ENCODE data around the gene DAGLB. TPM values are rescaled to one million over a fixed set of nuclear protein-coding genes. Genes with fewer than 3 reads are reported as not detected.

The DAGLB gene
- total and polyA plus RNA-seq, 2 of the 8 experiments (the other 6 are each of a cell fraction or from before 2014, with no cell fraction given), result 27.0 to 39.6 TPM

DNA sequence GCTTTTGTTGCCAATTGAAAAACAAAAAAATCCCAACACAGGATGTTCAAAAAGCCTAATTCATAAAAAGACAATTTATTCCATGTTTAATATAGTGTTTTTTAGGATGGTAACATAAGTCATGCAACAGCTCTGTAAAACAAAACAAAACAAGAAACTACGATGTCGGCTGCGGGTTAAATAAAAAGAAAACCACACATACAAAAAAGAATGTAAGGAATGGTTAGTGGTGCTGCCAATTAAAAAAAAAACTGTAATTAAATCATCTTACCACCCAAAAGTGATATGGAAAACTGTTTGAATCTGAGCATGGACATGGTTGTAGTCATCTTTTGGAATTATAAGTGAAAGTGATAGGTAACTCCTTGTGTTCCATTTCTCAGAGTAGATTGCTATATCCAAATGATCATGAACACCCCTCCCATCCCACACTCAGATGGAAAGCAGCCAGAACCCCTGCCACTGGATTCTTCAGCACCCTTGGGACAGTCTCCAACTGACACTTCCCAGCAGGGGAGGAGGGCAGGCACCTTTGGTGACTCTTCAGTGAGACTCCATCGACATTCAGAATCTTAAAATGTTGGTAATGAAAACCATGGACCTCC is 14.3 kb upstream of the DAGLB start:
- no peak overlapping the region for H4K8ac ChIP-seq (ENCODE audit: extremely low read depth, insufficient read depth, low read length)
- CTCF ChIA-PET (ENCODE audit: partially characterized antibody), result interaction anchor here (0.7 to 1.2 kb wide), 2 partner anchors 12 to 112 kb away, joined by 3 read pairs; no protein-coding TSS in a partner anchor
- DNase-seq (ENCODE audit: low read depth in 1 of 2, low spot score in 2 of 2) (no peak), FAIRE-seq (no peak)
- no peak overlapping the region for H2AK5ac ChIP-seq (ENCODE audit: low read depth, low read length)
- no peak for TF ChIP-seq ZNF274 (IDR thresholded peaks at IDR 0.05; ENCODE audit: borderline replicate concordance, extremely low read depth, low read length)
- TF ChIP-seq CHD1 (IDR thresholded peaks at IDR 0.05; ENCODE audit: low read depth, low read length), result no peak
- TF ChIP-seq SRF (IDR thresholded peaks at IDR 0.05; ENCODE audit: low read depth, low read length), result no peak
- no peak for TF ChIP-seq HDAC6 (IDR thresholded peaks at IDR 0.05; ENCODE audit: low read depth, low read length)
- H3K79me2 ChIP-seq (ENCODE audit: control insufficient read depth in 1 of 2, insufficient read depth in 2 of 2, low read length in 2 of 2), result no peaks in the 10 kb centered on the region
- no peak overlapping the region for H3K9ac ChIP-seq (replicated peaks in 1 of 4; ENCODE audit: extremely low read depth in 1 of 4, low read depth in 3 of 4, low read length in 3 of 4)
- no peak overlapping the region for H2BK5ac ChIP-seq (ENCODE audit: low read depth, low read length)
- no peak overlapping the region for H3K18ac ChIP-seq (ENCODE audit: extremely low read depth, low read length)
- H2BK15ac ChIP-seq (ENCODE audit: low read length), result no peak overlapping the region
- no peak overlapping the region for H2BK20ac ChIP-seq (ENCODE audit: low read length)
- no peak overlapping the region for H3K56ac ChIP-seq (replicated peaks; ENCODE audit: insufficient read length, low read depth, low read length)
- H3K4ac ChIP-seq (replicated peaks; ENCODE audit: insufficient read length, low read depth, low read length), result no peak overlapping the region
- H3K27ac ChIP-seq (ENCODE audit: low read depth, low read length), result no peak overlapping the region
- no peak overlapping the region for H3K4me2 ChIP-seq (ENCODE audit: insufficient read depth in 1 of 2, low read depth in 2 of 2, low read length in 2 of 2)
- no peak overlapping the region for H4K5ac ChIP-seq (ENCODE audit: insufficient read length, low read depth, low read length)
- no peak overlapping the region for H3K23ac ChIP-seq (ENCODE audit: insufficient read length)
- H2BK12ac ChIP-seq (ENCODE audit: low read depth, low read length), result no peak overlapping the region
- H3K4me3 ChIP-seq (ENCODE audit: extremely low read depth in 1 of 4, insufficient read depth in 2 of 4, low read depth in 3 of 4, low read length in 4 of 4), result no peak overlapping the region
- no peaks in the 10 kb centered on the region for H3K27me3 ChIP-seq (replicated peaks in 1 of 4; ENCODE audit: control insufficient read depth in 3 of 4, extremely low read depth in 1 of 4, insufficient read depth in 3 of 4, low read length in 3 of 4)
- no peaks in the 10 kb centered on the region for H4K20me1 ChIP-seq (replicated peaks in 1 of 2; ENCODE audit: control insufficient read depth in 1 of 2, insufficient read depth in 2 of 2, low read length in 2 of 2)
- POLR2A ChIA-PET (ENCODE audit: partially characterized antibody), result interaction anchor here (1.5 to 1.7 kb wide), 2 partner anchors 14 kb away, joined by 3 to 4 read pairs; no protein-coding TSS in a partner anchor
- H3K79me1 ChIP-seq (ENCODE audit: low read depth, low read length), result no peaks in the 10 kb centered on the region
- 93% methylated on average over 4 of the region's 4 CpGs; no CpG with 5 or more reads in 1 of the 2 experiments for WGBS, 2 experiments (ENCODE audit: extremely low coverage in 1 of 2, insufficient coverage in 1 of 2, insufficient read length in 1 of 2, insufficient replicate concordance in 2 of 2, low coverage in 1 of 2, low lambda C conversion rate in 2 of 2, missing lambda C conversion rate in 1 of 2)
- peaks cover 13 to 15% of the 10 kb centered on the region in 2 experiments for H3K9me3 ChIP-seq (ENCODE audit: insufficient read depth in 2 of 2, low read depth in 1 of 2, low read length in 1 of 2)
- H3K23me2 ChIP-seq (ENCODE audit: low read depth, low read length), result no peaks in the 10 kb centered on the region
- no peaks in the 10 kb centered on the region for H3K4me1 ChIP-seq (replicated peaks in 1 of 4; ENCODE audit: control insufficient read depth in 3 of 4, insufficient read depth in 4 of 4, low read length in 3 of 4)
- peaks cover 11 to 38% (median 23%) of the 10 kb centered on the region in 4 experiments; a peak in 7 of 8 replicates for H3K36me3 ChIP-seq (ENCODE audit: control insufficient read depth in 2 of 4, insufficient read depth in 4 of 4, low read length in 3 of 4)
- H2BK120ac ChIP-seq (replicated peaks; ENCODE audit: low read depth, low read length), result no peak overlapping the region
- H3K14ac ChIP-seq (ENCODE audit: insufficient read length), result no peak overlapping the region
- no peak overlapping the region for H2AFZ ChIP-seq (ENCODE audit: low read length)
- no peak overlapping the region for H4K91ac ChIP-seq (replicated peaks; ENCODE audit: insufficient read length, low read length)
